22Rv1 (cell line): Measurements from ENCODE around the gene KPNB1.

Experiments used
- CTCF ChIP-seq: fragments of 450-650 bp; IDR thresholded peaks from 2 replicates; pipeline ENCODE4 v1.5.1; 2017; ENCODE audit warnings: mild to moderate bottlenecking
- ZFX ChIP-seq: fragments of 450-650 bp; IDR thresholded peaks from 2 replicates; pipeline ENCODE4 v1.6.1; 2017; ENCODE audit warnings: antibody characterized with exemption, borderline replicate concordance

GRCh38 chr17:47640076-47640475 is 9.6 kb upstream of the KPNB1 start:
- TF ChIP-seq CTCF, result no peak
- no peak for TF ChIP-seq ZFX
